Keratinocyte (primary cell): ENCODE results near the gene DPYD. TPM values are rescaled to one million over a fixed set of nuclear protein-coding genes. Genes with fewer than 3 reads are reported as not detected.

Experiments used
- DNase-seq: peaks from one replicate; pipeline ENCODE4 v3.0.0-alpha.2; 2011; ENCODE audit warnings: low read depth, missing footprints, low spot score
- FAIRE-seq: peaks from 2 replicates; lab custom pipeline; 2011; peaks lifted over from hg19 to GRCh38; lab: Jason Lieb, UNC
- H2AFZ ChIP-seq: 2 replicates; pipeline ENCODE4 v1.6.0; 2012; ENCODE audit warnings: low read length, control low read depth, inconsistent platforms; ENCODE audit not compliant: control insufficient read depth
- H3K27ac ChIP-seq: 2 replicates; pipeline ENCODE4 v1.5.1; 2011; ENCODE audit warnings: low read length; ENCODE audit not compliant: control insufficient read depth, insufficient read depth
- H3K27me3 ChIP-seq: 3 replicates; pipeline ENCODE4 v1.6.0; 2011; ENCODE audit warnings: low read length; ENCODE audit not compliant: control insufficient read depth, insufficient read depth; ENCODE audit errors: extremely low read depth
- H3K36me3 ChIP-seq, 2 experiments: 2 replicates in 1 of 2; 3 replicates in 1 of 2; pipeline ENCODE4 v1.5.1; 2011; ENCODE audit warnings: low read length in 2 of 2, mild to moderate bottlenecking in 1 of 2; ENCODE audit not compliant: control insufficient read depth in 2 of 2, insufficient read depth in 2 of 2; ENCODE audit errors: extremely low read depth in 1 of 2
- H3K4me1 ChIP-seq: 3 replicates; pipeline ENCODE4 v1.5.1; 2011; ENCODE audit warnings: low read length; ENCODE audit not compliant: control insufficient read depth, insufficient read depth; ENCODE audit errors: extremely low read depth
- H3K4me2 ChIP-seq: 3 replicates; pipeline ENCODE4 v1.6.0; 2011; ENCODE audit warnings: low read depth, low read length; ENCODE audit not compliant: control insufficient read depth, insufficient read depth; ENCODE audit errors: extremely low read depth
- H3K4me3 ChIP-seq, 3 experiments: fragments of 200-600 bp in 1 of 3; sonication (generic) in 1 of 3; 2 replicates in 2 of 3; 3 replicates in 1 of 3; pipeline ENCODE4 v1.5.1; 2011 to 2016; ENCODE audit warnings: low read length in 3 of 3, mild to moderate bottlenecking in 3 of 3, control low read depth in 2 of 3, inconsistent platforms in 1 of 3, low read depth in 1 of 3, mixed read lengths in 1 of 3, mixed run types in 1 of 3, moderate library complexity in 1 of 3; ENCODE audit not compliant: control insufficient read depth in 2 of 3, insufficient read depth in 2 of 3; ENCODE audit errors: extremely low read depth in 1 of 3
- H3K79me2 ChIP-seq: 2 replicates; pipeline ENCODE4 v1.6.0; 2012; ENCODE audit warnings: low read length; ENCODE audit not compliant: control insufficient read depth, insufficient read depth
- H3K9ac ChIP-seq: 3 replicates; pipeline ENCODE4 v1.6.0; 2011; ENCODE audit warnings: low read length; ENCODE audit not compliant: control insufficient read depth, insufficient read depth; ENCODE audit errors: extremely low read depth
- H3K9me1 ChIP-seq: 3 replicates; pipeline ENCODE4 v1.6.0; 2011; ENCODE audit warnings: low read length; ENCODE audit not compliant: control insufficient read depth, insufficient read depth; ENCODE audit errors: extremely low read depth
- H3K9me3 ChIP-seq: 2 replicates; pipeline ENCODE4 v1.5.1; 2012; ENCODE audit warnings: low read depth, low read length; ENCODE audit not compliant: control insufficient read depth
- H4K20me1 ChIP-seq: 3 replicates; pipeline ENCODE4 v1.6.0; 2011; ENCODE audit warnings: low read length; ENCODE audit not compliant: control insufficient read depth, insufficient read depth; ENCODE audit errors: extremely low read depth
- CTCF ChIP-seq, 3 experiments: IDR thresholded peaks in 1 of 3; conservative IDR thresholded peaks in 1 of 3; optimal IDR thresholded peaks in 1 of 3; 2 replicates in 2 of 3; 3 replicates in 1 of 3; pipeline versions ENCODE3 to v1.5.1; 2011; ENCODE audit warnings: low read length in 3 of 3, mild to moderate bottlenecking in 3 of 3, moderate library complexity in 2 of 3, control low read depth in 1 of 3, inconsistent platforms in 1 of 3; ENCODE audit not compliant: insufficient read depth in 2 of 3; ENCODE audit errors: extremely low read depth in 1 of 3
- EZH2 ChIP-seq: IDR thresholded peaks from one replicate; pipeline ENCODE4 v1.6.1; 2012; ENCODE audit warnings: inconsistent platforms, mild to moderate bottlenecking, low read length, moderate library complexity
- dilution Hi-C: fragments of 300-500 bp; cut with MboI; formaldehyde crosslinking; loops from one replicate; pipeline ENCODE4 v1.7.0; 2020; ENCODE audit warnings: low sequenced_read_pairs; ENCODE audit not compliant: extremely low pct_ligation_motif_present
- polyA plus RNA-seq, 5 experiments: library from polyadenylated mRNA; depleted of rRNA in 3 of 5; stranded (reverse) in 3 of 5; stranded (forward) in 1 of 5; unstranded in 1 of 5; fragments of >200 nt; gene quantifications; 1 replicate in 1 of 5; 2 replicates in 3 of 5; 3 replicates in 1 of 5; pipeline versions ENCODE4 v1.2.1 to v1.2.3, GENCODE V29; 2011 to 2012; ENCODE audit warnings: missing spikeins in 2 of 5, low read depth in 1 of 5, low replicate concordance in 1 of 5

Gene DPYD
- polyA plus RNA-seq, 1 donor (not counting 4 experiments of a cell fraction or from before 2014, with no cell fraction given): 1.9 TPM

- H3K4me2 ChIP-seq: no peak overlapping the region
- no peaks in the 10 kb centered on the region for H3K79me2 ChIP-seq
- DNase-seq (no peak), FAIRE-seq (no peak)
- no peak overlapping the region for H2AFZ ChIP-seq
- no peaks in the 10 kb centered on the region for H4K20me1 ChIP-seq
- no peaks in the 10 kb centered on the region for H3K4me1 ChIP-seq
- H3K27me3 ChIP-seq: no peaks in the 10 kb centered on the region
- no peak overlapping the region for H3K27ac ChIP-seq
- TF ChIP-seq CTCF (optimal IDR thresholded peaks at IDR 0.05 in 1 of 3, IDR thresholded peaks at IDR 0.05 in 1 of 3, conservative IDR thresholded peaks at IDR 0.05 in 1 of 3; ENCODE audit: extremely low read depth in 1 of 3, insufficient read depth in 2 of 3, low read length in 3 of 3): no peak
- no peak for TF ChIP-seq EZH2
- H3K9ac ChIP-seq: no peak overlapping the region
- dilution Hi-C loops: no loop called here
- H3K4me3 ChIP-seq: no peak overlapping the region
- H3K36me3 ChIP-seq: no peaks in the 10 kb centered on the region
- no peaks in the 10 kb centered on the region for H3K9me3 ChIP-seq
- H3K9me1 ChIP-seq: no peaks in the 10 kb centered on the region
Observed at GRCh38 chr1:97911266-97912215, 9.3 kb downstream of the DPYD start.

- Histone ChIP-seq H3K4me1 (no peaks in the 10 kb centered on the region), H3K27me3 (no peaks in the 10 kb centered on the region), H3K9me1 (no peaks in the 10 kb centered on the region), H2AFZ (no peak overlapping the region), H3K9me3 (no peaks in the 10 kb centered on the region), H3K4me2 (no peak overlapping the region), H3K79me2 (no peaks in the 10 kb centered on the region), H3K36me3 (no peaks in the 10 kb centered on the region), H3K9ac (no peak overlapping the region), H3K27ac (no peak overlapping the region), H3K4me3 (no peak overlapping the region), H4K20me1 (no peaks in the 10 kb centered on the region)
- DNase-seq (no peak), FAIRE-seq (no peak)
- no peak for TF ChIP-seq EZH2
- TF ChIP-seq CTCF (optimal IDR thresholded peaks at IDR 0.05 in 1 of 3, IDR thresholded peaks at IDR 0.05 in 1 of 3, conservative IDR thresholded peaks at IDR 0.05 in 1 of 3; ENCODE audit: extremely low read depth in 1 of 3, insufficient read depth in 2 of 3, low read length in 3 of 3): no peak
- dilution Hi-C loops: no loop called here
Observed at GRCh38 chr1:97909266-97909665, 11.6 kb downstream of the DPYD start.
